Smooth muscle cell (in vitro differentiated cells): Measurements from ENCODE around the gene HOXC10. TPM values are rescaled to one million over a fixed set of nuclear protein-coding genes. Genes with fewer than 3 reads are reported as not detected.

ENCODE experiments used
- DNase-seq: peaks from one replicate; lab custom pipeline; 2025; ENCODE audit not compliant: unreplicated experiment; lab: John Stamatoyannopoulos, UW
- H2AFZ ChIP-seq: fragments of 200-600 bp; sonication (generic); 2 replicates; pipeline ENCODE4 v1.6.0; 2016; ENCODE audit warnings: antibody characterized with exemption, low read depth, mild to moderate bottlenecking
- H3F3A ChIP-seq: fragments of 200-600 bp; sonication (generic); 2 replicates; pipeline ENCODE4 v1.6.0; 2017; ENCODE audit warnings: antibody characterized with exemption, low read depth
- H3K27ac ChIP-seq: fragments of 200-600 bp; sonication (generic); 2 replicates; pipeline ENCODE4 v1.5.1; 2016; ENCODE audit warnings: low read depth, mild to moderate bottlenecking
- H3K27me3 ChIP-seq: fragments of 200-600 bp; sonication (generic); 2 replicates; pipeline ENCODE4 v1.6.1; 2016; ENCODE audit warnings: low read depth, mild to moderate bottlenecking
- H3K36me3 ChIP-seq: fragments of 200-600 bp; sonication (generic); 2 replicates; pipeline ENCODE4 v1.5.1; 2016; ENCODE audit warnings: low read depth
- H3K4me1 ChIP-seq: fragments of 200-600 bp; sonication (generic); 2 replicates; pipeline ENCODE4 v1.5.1; 2016; ENCODE audit warnings: low read depth
- H3K4me2 ChIP-seq: fragments of 200-600 bp; sonication (generic); 2 replicates; pipeline ENCODE4 v1.6.0; 2016; ENCODE audit warnings: mild to moderate bottlenecking
- H3K4me3 ChIP-seq: fragments of 200-600 bp; sonication (generic); 2 replicates; pipeline ENCODE4 v1.5.1; 2016; ENCODE audit warnings: mild to moderate bottlenecking
- H3K79me2 ChIP-seq: fragments of 200-600 bp; sonication (generic); 2 replicates; pipeline ENCODE4 v1.6.0; 2016; ENCODE audit warnings: low read depth, mild to moderate bottlenecking
- H3K9ac ChIP-seq: fragments of 200-600 bp; sonication (generic); 2 replicates; pipeline ENCODE4 v1.6.0; 2016; ENCODE audit warnings: low read depth
- H3K9me3 ChIP-seq: fragments of 200-600 bp; sonication (generic); replicated peaks from 2 replicates; pipeline ENCODE4 v1.5.1; 2016; ENCODE audit warnings: low read depth
- H4K20me1 ChIP-seq: fragments of 200-600 bp; sonication (generic); 2 replicates; pipeline ENCODE4 v1.6.0; 2016; ENCODE audit warnings: low read depth
- CTCF ChIP-seq: fragments of 200-600 bp; sonication (generic); IDR thresholded peaks from 2 replicates; pipeline ENCODE4 v1.5.1; 2017; ENCODE audit warnings: borderline replicate concordance, mild to moderate bottlenecking, antibody characterized with exemption; ENCODE audit not compliant: insufficient read depth, poor library complexity, severe bottlenecking
- WGBS: methylation state at CpG from one replicate; pipeline ENCODE4 v1.1.7; 2016; ENCODE audit warnings: low lambda C conversion rate; 5-methylcytosine and 5-hydroxymethylcytosine counted together
- polyA plus RNA-seq: library from polyadenylated mRNA; unstranded; fragments of >200 nt; fragmentation: Nextera tagmentation; extraction: Ambion mirVana; gene quantifications from 2 replicates; pipeline ENCODE4 v1.2.1, GENCODE V29; 2016
- total RNA-seq: library from RNA; depleted of rRNA; stranded (reverse); fragments of >200 nt; gene quantifications from 2 replicates; pipeline ENCODE4 v1.2.3, GENCODE V29; 2014

HOXC10 gene
- total and polyA plus RNA-seq, 2 experiments from 2014 or later: 0.66 TPM; not detected in 1

- H3K27ac ChIP-seq: no peak overlapping the region
- H3F3A ChIP-seq: no peaks in the 10 kb centered on the region
- H3K79me2 ChIP-seq: no peaks in the 10 kb centered on the region
- H3K4me3 ChIP-seq: peak overlapping the region; percentile 46
- peak overlapping the region; percentile 84 for H3K4me2 ChIP-seq
- TF ChIP-seq CTCF: no peak
- H2AFZ ChIP-seq: no peak overlapping the region
- no peaks in the 10 kb centered on the region for H3K36me3 ChIP-seq
- H3K27me3 ChIP-seq: peaks cover 98% of the 10 kb centered on the region
- no peaks in the 10 kb centered on the region for H4K20me1 ChIP-seq
- no peak overlapping the region for H3K9ac ChIP-seq
- H3K9me3 ChIP-seq: no peaks in the 10 kb centered on the region
- WGBS: 14% methylated on average over 26 of the region's 26 CpGs
- DNase-seq: no peak
- H3K4me1 ChIP-seq: peaks cover under 1% of the 10 kb centered on the region
Observed at GRCh38 chr12:54005531-54005852, 20.5 kb downstream of the HOXC10 start.

GRCh38 chr12:54005853-54006558, 21.1 kb downstream of the HOXC10 start:
- no peak overlapping the region for H3K9ac ChIP-seq
- TF ChIP-seq CTCF: peak; percentile 94
- 9% methylated on average over 39 of the region's 39 CpGs for WGBS
- H3K9me3 ChIP-seq: no peaks in the 10 kb centered on the region
- H3K4me2 ChIP-seq: peak overlapping the region; percentile 84
- H3K4me1 ChIP-seq: no peaks in the 10 kb centered on the region
- H3K27ac ChIP-seq: no peak overlapping the region
- no peaks in the 10 kb centered on the region for H3K36me3 ChIP-seq
- H3K4me3 ChIP-seq: peak overlapping the region; percentile 46
- no peaks in the 10 kb centered on the region for H4K20me1 ChIP-seq
- H2AFZ ChIP-seq: peak overlapping the region; percentile 82
- peaks cover 98% of the 10 kb centered on the region for H3K27me3 ChIP-seq
- peak; percentile 71 for DNase-seq
- no peaks in the 10 kb centered on the region for H3F3A ChIP-seq
- no peaks in the 10 kb centered on the region for H3K79me2 ChIP-seq

GRCh38 chr12:54006559-54007220, 21.7 kb downstream of the HOXC10 start:
- no peak overlapping the region for H3K27ac ChIP-seq
- H3K9me3 ChIP-seq: no peaks in the 10 kb centered on the region
- DNase-seq: no peak
- peaks cover 98% of the 10 kb centered on the region for H3K27me3 ChIP-seq
- H3F3A ChIP-seq: no peaks in the 10 kb centered on the region
- no peaks in the 10 kb centered on the region for H3K36me3 ChIP-seq
- TF ChIP-seq CTCF: no peak
- no peaks in the 10 kb centered on the region for H3K4me1 ChIP-seq
- WGBS: 32% methylated on average over 22 of the region's 22 CpGs
- peak overlapping the region; percentile 84 for H3K4me2 ChIP-seq
- no peaks in the 10 kb centered on the region for H3K79me2 ChIP-seq
- peak overlapping the region; percentile 46 for H3K4me3 ChIP-seq
- H4K20me1 ChIP-seq: no peaks in the 10 kb centered on the region
- no peak overlapping the region for H3K9ac ChIP-seq
- H2AFZ ChIP-seq: peak overlapping the region; percentile 82
